Smooth muscle cell (in vitro differentiated cells): ENCODE data around the gene KCNG4. TPM values are rescaled to one million over a fixed set of nuclear protein-coding genes. Genes with fewer than 3 reads are reported as not detected.

Experiments used
- DNase-seq: peaks from one replicate; lab custom pipeline; 2025; ENCODE audit not compliant: unreplicated experiment; lab: John Stamatoyannopoulos, UW
- H2AFZ ChIP-seq: fragments of 200-600 bp; sonication (generic); 2 replicates; pipeline ENCODE4 v1.6.0; 2016; ENCODE audit warnings: antibody characterized with exemption, low read depth, mild to moderate bottlenecking
- H3F3A ChIP-seq: fragments of 200-600 bp; sonication (generic); 2 replicates; pipeline ENCODE4 v1.6.0; 2017; ENCODE audit warnings: antibody characterized with exemption, low read depth
- H3K27ac ChIP-seq: fragments of 200-600 bp; sonication (generic); 2 replicates; pipeline ENCODE4 v1.5.1; 2016; ENCODE audit warnings: low read depth, mild to moderate bottlenecking
- H3K27me3 ChIP-seq: fragments of 200-600 bp; sonication (generic); 2 replicates; pipeline ENCODE4 v1.6.1; 2016; ENCODE audit warnings: low read depth, mild to moderate bottlenecking
- H3K36me3 ChIP-seq: fragments of 200-600 bp; sonication (generic); 2 replicates; pipeline ENCODE4 v1.5.1; 2016; ENCODE audit warnings: low read depth
- H3K4me1 ChIP-seq: fragments of 200-600 bp; sonication (generic); 2 replicates; pipeline ENCODE4 v1.5.1; 2016; ENCODE audit warnings: low read depth
- H3K4me2 ChIP-seq: fragments of 200-600 bp; sonication (generic); 2 replicates; pipeline ENCODE4 v1.6.0; 2016; ENCODE audit warnings: mild to moderate bottlenecking
- H3K4me3 ChIP-seq: fragments of 200-600 bp; sonication (generic); 2 replicates; pipeline ENCODE4 v1.5.1; 2016; ENCODE audit warnings: mild to moderate bottlenecking
- H3K79me2 ChIP-seq: fragments of 200-600 bp; sonication (generic); 2 replicates; pipeline ENCODE4 v1.6.0; 2016; ENCODE audit warnings: low read depth, mild to moderate bottlenecking
- H3K9ac ChIP-seq: fragments of 200-600 bp; sonication (generic); 2 replicates; pipeline ENCODE4 v1.6.0; 2016; ENCODE audit warnings: low read depth
- H3K9me3 ChIP-seq: fragments of 200-600 bp; sonication (generic); replicated peaks from 2 replicates; pipeline ENCODE4 v1.5.1; 2016; ENCODE audit warnings: low read depth
- H4K20me1 ChIP-seq: fragments of 200-600 bp; sonication (generic); 2 replicates; pipeline ENCODE4 v1.6.0; 2016; ENCODE audit warnings: low read depth
- CTCF ChIP-seq: fragments of 200-600 bp; sonication (generic); IDR thresholded peaks from 2 replicates; pipeline ENCODE4 v1.5.1; 2017; ENCODE audit warnings: borderline replicate concordance, mild to moderate bottlenecking, antibody characterized with exemption; ENCODE audit not compliant: insufficient read depth, poor library complexity, severe bottlenecking
- WGBS: methylation state at CpG from one replicate; pipeline ENCODE4 v1.1.7; 2016; ENCODE audit warnings: low lambda C conversion rate; 5-methylcytosine and 5-hydroxymethylcytosine counted together
- polyA plus RNA-seq: library from polyadenylated mRNA; unstranded; fragments of >200 nt; fragmentation: Nextera tagmentation; extraction: Ambion mirVana; gene quantifications from 2 replicates; pipeline ENCODE4 v1.2.1, GENCODE V29; 2016
- total RNA-seq: library from RNA; depleted of rRNA; stranded (reverse); fragments of >200 nt; gene quantifications from 2 replicates; pipeline ENCODE4 v1.2.3, GENCODE V29; 2014

Gene KCNG4
- total and polyA plus RNA-seq, 2 experiments from 2014 or later: not detected

GRCh38 chr16:84181144-84181915 lies 58.5 kb downstream of the KCNG4 start:
- H3K79me2 ChIP-seq: peaks cover 19% of the 10 kb centered on the region
- no peak overlapping the region for H3K9ac ChIP-seq
- H4K20me1 ChIP-seq: peaks cover 5% of the 10 kb centered on the region
- H3F3A ChIP-seq: peaks cover 9% of the 10 kb centered on the region
- H3K4me1 ChIP-seq: peaks cover 8% of the 10 kb centered on the region
- H2AFZ ChIP-seq: no peak overlapping the region
- 95% methylated on average over 40 of the region's 41 CpGs for WGBS
- H3K9me3 ChIP-seq: no peaks in the 10 kb centered on the region
- no peaks in the 10 kb centered on the region for H3K36me3 ChIP-seq
- H3K4me2 ChIP-seq: no peak overlapping the region
- DNase-seq: no peak
- no peak overlapping the region for H3K4me3 ChIP-seq
- TF ChIP-seq CTCF: no peak
- H3K27ac ChIP-seq: no peak overlapping the region
- H3K27me3 ChIP-seq: no peaks in the 10 kb centered on the region

DNA sequence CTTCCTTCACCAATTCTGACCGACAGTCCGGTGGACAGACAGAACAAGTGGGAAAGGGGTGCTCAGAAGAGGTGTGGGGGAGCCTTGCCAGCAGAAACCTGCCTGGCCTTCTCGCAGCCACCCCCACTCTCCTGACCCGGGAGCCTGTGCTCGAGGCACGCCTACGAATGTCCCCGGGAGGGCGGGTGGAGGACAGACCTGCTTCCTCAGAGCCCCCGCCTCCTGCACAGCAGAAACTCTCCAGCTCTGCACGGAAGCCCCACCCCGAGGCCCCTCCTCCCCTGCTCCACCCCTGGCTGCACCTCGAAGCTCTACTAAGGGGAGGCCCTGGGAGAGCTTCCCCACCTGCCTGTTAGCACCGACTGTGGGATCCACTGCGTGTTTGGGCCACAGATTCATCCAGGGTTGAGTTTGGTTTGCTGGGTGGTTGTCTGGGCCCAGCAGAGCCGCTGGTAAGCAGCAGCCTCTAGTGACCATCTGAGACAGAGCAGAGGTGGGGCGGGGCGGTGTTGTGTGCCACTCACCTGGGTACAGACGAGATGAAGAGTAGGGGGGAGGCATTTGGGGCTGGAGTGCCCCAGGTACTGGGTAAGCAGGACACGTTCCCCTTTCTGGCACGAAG lies 59.2 kb downstream of the KCNG4 start:
- H4K20me1 ChIP-seq: peaks cover 5% of the 10 kb centered on the region
- H3K4me3 ChIP-seq: no peak overlapping the region
- H3K79me2 ChIP-seq: peaks cover 12% of the 10 kb centered on the region
- H3F3A ChIP-seq: peaks cover 9% of the 10 kb centered on the region
- TF ChIP-seq CTCF: no peak
- H3K36me3 ChIP-seq: no peaks in the 10 kb centered on the region
- DNase-seq: no peak
- no peak overlapping the region for H2AFZ ChIP-seq
- H3K4me1 ChIP-seq: peaks cover 4% of the 10 kb centered on the region
- no peak overlapping the region for H3K4me2 ChIP-seq
- H3K9ac ChIP-seq: no peak overlapping the region
- H3K27ac ChIP-seq: no peak overlapping the region
- H3K9me3 ChIP-seq: no peaks in the 10 kb centered on the region
- WGBS: 94% methylated on average over 20 of the region's 21 CpGs
- H3K27me3 ChIP-seq: no peaks in the 10 kb centered on the region

DNA sequence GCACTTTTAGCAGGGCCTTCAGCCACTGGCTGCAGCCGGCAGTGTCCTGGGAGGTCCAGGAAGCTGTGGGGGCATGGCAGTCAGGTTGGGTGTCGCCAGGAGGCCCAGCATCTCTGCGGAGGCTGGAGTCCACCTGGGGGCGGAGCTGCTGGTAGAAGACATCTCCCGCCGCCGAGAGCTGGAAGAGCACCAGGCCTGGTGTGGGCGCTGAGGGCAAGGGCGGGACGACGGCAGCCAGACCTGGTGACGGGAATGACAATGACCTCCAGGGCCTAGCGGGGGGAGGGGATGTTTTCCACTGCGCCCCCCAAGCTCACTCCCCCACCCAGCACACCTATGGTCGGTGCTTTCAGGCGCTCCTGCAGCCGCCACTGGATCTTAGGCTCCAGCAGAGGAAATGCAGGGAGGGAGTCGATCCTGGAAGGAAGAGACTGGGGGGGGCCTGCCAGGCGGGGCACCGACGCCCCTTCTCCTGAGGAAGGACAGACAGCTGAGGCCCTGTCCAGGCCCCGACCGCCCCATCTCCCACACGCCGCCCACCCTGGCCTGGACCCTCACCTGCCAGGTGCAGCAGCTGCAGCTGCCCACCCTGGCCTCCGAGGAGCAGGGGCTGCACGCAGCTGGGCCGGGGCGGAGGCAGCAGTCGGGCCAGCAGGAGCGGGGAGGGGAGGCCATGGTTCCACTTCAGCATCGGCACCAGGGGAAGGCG lies 60.0 kb downstream of the KCNG4 start:
- no peak overlapping the region for H3K4me3 ChIP-seq
- no peaks in the 10 kb centered on the region for H3K36me3 ChIP-seq
- no peak overlapping the region for H3K27ac ChIP-seq
- no peak overlapping the region for H2AFZ ChIP-seq
- peaks cover 9% of the 10 kb centered on the region for H3F3A ChIP-seq
- 97% methylated on average over 30 of the region's 33 CpGs for WGBS
- no peaks in the 10 kb centered on the region for H3K27me3 ChIP-seq
- no peak overlapping the region for H3K9ac ChIP-seq
- H3K4me2 ChIP-seq: no peak overlapping the region
- no peaks in the 10 kb centered on the region for H3K9me3 ChIP-seq
- no peak for DNase-seq
- no peak for TF ChIP-seq CTCF
- H4K20me1 ChIP-seq: peaks cover 5% of the 10 kb centered on the region
- peaks cover 3% of the 10 kb centered on the region for H3K79me2 ChIP-seq
- peaks cover 3% of the 10 kb centered on the region for H3K4me1 ChIP-seq
